ENCODE results near the gene BTBD17. TPM values are rescaled to one million over a fixed set of nuclear protein-coding genes. Genes with fewer than 3 reads are reported as not detected.

The BTBD17 gene
- total and polyA plus RNA-seq, 2 of the 8 experiments (the other 6 are each of a cell fraction or from before 2014, with no cell fraction given), result 7.0 to 14.8 TPM

DNA sequence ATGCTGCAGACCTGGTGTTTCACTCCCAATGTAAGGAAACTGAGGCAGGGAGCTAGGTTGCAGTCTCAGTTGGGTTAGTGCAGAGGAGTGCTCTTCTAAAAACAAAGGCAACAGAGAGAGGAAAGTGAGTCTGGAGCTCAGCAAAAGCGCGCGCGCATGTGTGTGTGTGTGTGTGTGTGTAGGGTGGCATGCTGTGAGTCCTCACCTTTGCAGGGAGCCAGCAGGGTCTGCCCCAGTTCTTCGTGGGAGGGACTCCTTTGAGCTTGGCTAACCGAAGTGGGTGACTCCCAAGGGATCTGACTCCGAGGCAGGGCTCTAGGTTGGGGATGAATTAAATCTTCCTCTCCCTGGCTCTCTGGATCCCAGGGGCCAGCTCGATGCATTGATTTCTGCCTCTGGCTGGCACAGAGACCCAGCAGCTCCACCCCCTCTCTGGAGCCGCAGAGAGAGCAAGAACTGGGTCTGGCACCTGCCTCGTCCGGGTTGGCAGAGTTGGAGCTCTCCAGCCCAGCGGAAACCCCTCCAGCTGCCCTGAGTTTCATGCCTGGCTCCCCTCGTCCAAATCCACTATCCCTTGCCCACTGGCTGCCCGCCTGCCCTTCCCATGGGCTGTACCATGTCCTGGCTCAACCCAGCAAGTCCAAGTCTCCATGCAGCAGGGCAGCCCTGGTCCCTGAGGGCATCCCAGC is 1.3 kb upstream of the BTBD17 start:
- WGBS, 2 experiments (ENCODE audit: extremely low coverage in 1 of 2, insufficient coverage in 1 of 2, insufficient read length in 1 of 2, insufficient replicate concordance in 2 of 2, low coverage in 1 of 2, low lambda C conversion rate in 2 of 2, missing lambda C conversion rate in 1 of 2), result 74% methylated on average over 10 of the region's 14 CpGs; no CpG with 5 or more reads in 1 of the 2 experiments
- peak overlapping the region; percentile 98 for H2BK20ac ChIP-seq (ENCODE audit: low read length)
- FAIRE-seq (no peak), DNase-seq (ENCODE audit: low read depth in 1 of 2, low spot score in 2 of 2) (no peak)
- no peak overlapping the region; a peak in 1 of 4 replicates for H3K4me2 ChIP-seq (ENCODE audit: insufficient read depth in 1 of 2, low read depth in 2 of 2, low read length in 2 of 2)
- H3K23ac ChIP-seq (ENCODE audit: insufficient read length), result no peak overlapping the region
- ChIA-PET CTCF (ENCODE audit: partially characterized antibody) (interaction anchor here (0.6 to 9.2 kb wide), 31 partner anchors 8 to 500 kb away, joined by 3 to 83 read pairs (median 4); no protein-coding TSS in a partner anchor), POLR2A (ENCODE audit: partially characterized antibody) (interaction anchor here (1.0 to 1.6 kb wide), 6 partner anchors 8 to 152 kb away, joined by 3 to 4 read pairs (median 3); no protein-coding TSS in a partner anchor)
- H3K14ac ChIP-seq (ENCODE audit: insufficient read length), result no peak overlapping the region
- H3K4ac ChIP-seq (replicated peaks; ENCODE audit: insufficient read length, low read depth, low read length), result no peak overlapping the region
- peak overlapping the region; percentile 67; the same call in 1 of the 2 replicates for H2AK5ac ChIP-seq (ENCODE audit: low read depth, low read length)
- no peaks in the 10 kb centered on the region; a peak in 1 of 7 replicates for H3K27me3 ChIP-seq (replicated peaks in 1 of 4; ENCODE audit: control insufficient read depth in 3 of 4, extremely low read depth in 1 of 4, insufficient read depth in 3 of 4, low read length in 3 of 4)
- no peak overlapping the region for H3K27ac ChIP-seq (ENCODE audit: low read depth, low read length)
- peaks cover 5 to 29% (median 19%) of the 10 kb centered on the region in 4 experiments for H3K4me1 ChIP-seq (replicated peaks in 1 of 4; ENCODE audit: control insufficient read depth in 3 of 4, insufficient read depth in 4 of 4, low read length in 3 of 4)
- H4K5ac ChIP-seq (ENCODE audit: insufficient read length, low read depth, low read length), result no peak overlapping the region
- no peaks in the 10 kb centered on the region for H3K79me2 ChIP-seq (ENCODE audit: control insufficient read depth in 1 of 2, insufficient read depth in 2 of 2, low read length in 2 of 2)
- peak overlapping the region; percentile 83; the same call in 1 of the 2 replicates for H2BK5ac ChIP-seq (ENCODE audit: low read depth, low read length)
- H3K23me2 ChIP-seq (ENCODE audit: low read depth, low read length), result peaks cover 1% of the 10 kb centered on the region
- peak overlapping the region; percentile 93 for H3K18ac ChIP-seq (ENCODE audit: extremely low read depth, low read length)
- H2BK15ac ChIP-seq (ENCODE audit: low read length), result no peak overlapping the region
- H2BK120ac ChIP-seq (replicated peaks; ENCODE audit: low read depth, low read length), result peak overlapping the region; percentile 5
- no peaks in the 10 kb centered on the region for H3K36me3 ChIP-seq (ENCODE audit: control insufficient read depth in 2 of 4, insufficient read depth in 4 of 4, low read length in 3 of 4)
- no peak overlapping the region for H2AFZ ChIP-seq (ENCODE audit: low read length)
- H3K9me3 ChIP-seq (ENCODE audit: insufficient read depth in 2 of 2, low read depth in 1 of 2, low read length in 1 of 2), result no peaks in the 10 kb centered on the region
- no peak overlapping the region; the same call in 1 of the 2 replicates for H4K8ac ChIP-seq (ENCODE audit: extremely low read depth, insufficient read depth, low read length)
- no peak overlapping the region for H3K4me3 ChIP-seq (ENCODE audit: extremely low read depth in 1 of 4, insufficient read depth in 2 of 4, low read depth in 3 of 4, low read length in 4 of 4)
- H4K20me1 ChIP-seq (replicated peaks in 1 of 2; ENCODE audit: control insufficient read depth in 1 of 2, insufficient read depth in 2 of 2, low read length in 2 of 2), result no peaks in the 10 kb centered on the region
- H3K79me1 ChIP-seq (ENCODE audit: low read depth, low read length), result no peaks in the 10 kb centered on the region
- H3K56ac ChIP-seq (replicated peaks; ENCODE audit: insufficient read length, low read depth, low read length), result no peak overlapping the region
- peak overlapping the region; percentile 85; the same call in 1 of the 2 replicates for H2BK12ac ChIP-seq (ENCODE audit: low read depth, low read length)
- no peak overlapping the region for H3K9ac ChIP-seq (replicated peaks in 1 of 4; ENCODE audit: extremely low read depth in 1 of 4, low read depth in 3 of 4, low read length in 3 of 4)
- peak overlapping the region; percentile 61 for H4K91ac ChIP-seq (replicated peaks; ENCODE audit: insufficient read length, low read length)
- TF ChIP-seq EGR1 (IDR thresholded peaks at IDR 0.05; ENCODE audit: borderline replicate concordance, low read depth, low read length), result no peak
- no peak for TF ChIP-seq SRF (IDR thresholded peaks at IDR 0.05; ENCODE audit: low read depth, low read length)
- no peak for TF ChIP-seq CBX8 (IDR thresholded peaks at IDR 0.05; ENCODE audit: borderline replicate concordance, low read depth, low read length)
- TF ChIP-seq TAF1 (IDR thresholded peaks at IDR 0.05; ENCODE audit: low read depth, low read length), result no peak
- TF ChIP-seq, protein P1, sequence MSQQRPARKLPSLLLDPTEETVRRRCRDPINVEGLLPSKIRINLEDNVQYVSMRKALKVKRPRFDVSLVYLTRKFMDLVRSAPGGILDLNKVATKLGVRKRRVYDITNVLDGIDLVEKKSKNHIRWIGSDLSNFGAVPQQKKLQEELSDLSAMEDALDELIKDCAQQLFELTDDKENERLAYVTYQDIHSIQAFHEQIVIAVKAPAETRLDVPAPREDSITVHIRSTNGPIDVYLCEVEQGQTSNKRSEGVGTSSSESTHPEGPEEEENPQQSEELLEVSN (IDR thresholded peaks at IDR 0.05), result no peak
- TF ChIP-seq CHD2 (IDR thresholded peaks at IDR 0.05; ENCODE audit: low read length), result no peak
- no peak for TF ChIP-seq TBP (IDR thresholded peaks at IDR 0.05; ENCODE audit: low read depth, low read length)
- no peak for TF ChIP-seq BACH1 (IDR thresholded peaks at IDR 0.05; ENCODE audit: low read length)
- TF ChIP-seq JUND (IDR thresholded peaks at IDR 0.05; ENCODE audit: low read length), result no peak
- no peak for TF ChIP-seq JUN (IDR thresholded peaks at IDR 0.05; ENCODE audit: low read depth, low read length)
- TF ChIP-seq, protein P2, sequence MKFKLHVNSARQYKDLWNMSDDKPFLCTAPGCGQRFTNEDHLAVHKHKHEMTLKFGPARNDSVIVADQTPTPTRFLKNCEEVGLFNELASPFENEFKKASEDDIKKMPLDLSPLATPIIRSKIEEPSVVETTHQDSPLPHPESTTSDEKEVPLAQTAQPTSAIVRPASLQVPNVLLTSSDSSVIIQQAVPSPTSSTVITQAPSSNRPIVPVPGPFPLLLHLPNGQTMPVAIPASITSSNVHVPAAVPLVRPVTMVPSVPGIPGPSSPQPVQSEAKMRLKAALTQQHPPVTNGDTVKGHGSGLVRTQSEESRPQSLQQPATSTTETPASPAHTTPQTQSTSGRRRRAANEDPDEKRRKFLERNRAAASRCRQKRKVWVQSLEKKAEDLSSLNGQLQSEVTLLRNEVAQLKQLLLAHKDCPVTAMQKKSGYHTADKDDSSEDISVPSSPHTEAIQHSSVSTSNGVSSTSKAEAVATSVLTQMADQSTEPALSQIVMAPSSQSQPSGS (IDR thresholded peaks at IDR 0.05; ENCODE audit: low read length), result no peak
